ENCODE data around the gene SMIM14. TPM values are rescaled to one million over a fixed set of nuclear protein-coding genes. Genes with fewer than 3 reads are reported as not detected.

SMIM14 gene
- total and polyA plus RNA-seq, 9 of the 15 experiments (the other 6 are each of a cell fraction or from before 2014, with no cell fraction given): 0.98 to 3.7 (median 2.2) TPM

DNA sequence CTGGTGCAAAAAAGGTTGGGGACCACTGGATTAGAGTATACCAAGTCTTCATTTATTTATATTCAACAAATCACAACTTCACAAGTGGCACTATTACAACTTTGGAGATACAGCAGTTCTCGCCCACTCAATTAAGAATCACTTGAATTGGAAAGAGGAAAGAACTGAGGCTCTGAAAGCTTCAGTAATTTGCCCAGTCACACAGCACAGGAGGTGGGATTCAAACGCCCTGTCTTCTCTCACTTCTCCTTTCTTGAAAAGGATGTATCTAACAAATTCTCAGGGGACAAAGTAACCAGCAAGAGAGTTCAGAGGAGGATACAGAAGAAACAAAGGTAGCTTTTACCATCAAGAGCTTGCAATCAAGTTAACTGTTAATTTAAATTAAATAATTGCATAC lies 12.4 kb downstream of the SMIM14 start:
- no peak overlapping the region for H3K27ac ChIP-seq (ENCODE audit: extremely low read depth, low read depth, low read length)
- ChIA-PET POLR2A (interaction anchor here (0.9 to 1.0 kb wide), 2 partner anchors 12 kb away, joined by 3 read pairs; partner anchors contain the start of gene SMIM14), CTCF (ENCODE audit: low intra/inter-chr PET ratio) (no interaction called here)
- no peaks in the 10 kb centered on the region for H4K20me1 ChIP-seq (replicated peaks; ENCODE audit: control insufficient read depth, insufficient read depth, low read length)
- no peak overlapping the region for H2AFZ ChIP-seq (ENCODE audit: low read depth, low read length)
- no peaks in the 10 kb centered on the region for H3K27me3 ChIP-seq (ENCODE audit: control insufficient read depth in 2 of 2, insufficient read depth in 2 of 2, low read length in 2 of 2)
- intact Hi-C loops (cut with micrococcal nuclease): no loop called here
- no peaks in the 10 kb centered on the region for H3K9me1 ChIP-seq (ENCODE audit: control insufficient read depth, insufficient read depth, low read length)
- no peaks in the 10 kb centered on the region for H3K36me3 ChIP-seq (ENCODE audit: control insufficient read depth, insufficient read depth, low read length)
- DNase-seq (ENCODE audit: extremely low read depth in 1 of 4, low spot score in 3 of 4) (no peak), ATAC-seq (no peak), FAIRE-seq (no peak)
- H3K4me2 ChIP-seq (ENCODE audit: insufficient read depth, low read length): no peak overlapping the region
- in situ Hi-C loops (cut with MboI): no loop called here
- 0 out of 5 replicates have a peak, but pooled peaks cover 0 to 6% of the 10 kb centered on the region in 2 experiments for H3K4me1 ChIP-seq (replicated peaks in 1 of 2; ENCODE audit: control insufficient read depth in 2 of 2, insufficient read depth in 2 of 2, low read length in 2 of 2)
- no TSS peak for BruUV-seq (replicated peaks)
- WGBS (ENCODE audit: insufficient coverage, low coverage, missing lambda C conversion rate): 45% methylated on average over 2 of the region's 2 CpGs
- H3K9ac ChIP-seq (ENCODE audit: insufficient read depth in 1 of 2, low read depth in 2 of 2, low read length in 2 of 2): no peak overlapping the region
- H3K9me3 ChIP-seq (replicated peaks; ENCODE audit: control insufficient read depth, insufficient read depth, low read depth, low read length): no peaks in the 10 kb centered on the region
- TF ChIP-seq, protein P1, sequence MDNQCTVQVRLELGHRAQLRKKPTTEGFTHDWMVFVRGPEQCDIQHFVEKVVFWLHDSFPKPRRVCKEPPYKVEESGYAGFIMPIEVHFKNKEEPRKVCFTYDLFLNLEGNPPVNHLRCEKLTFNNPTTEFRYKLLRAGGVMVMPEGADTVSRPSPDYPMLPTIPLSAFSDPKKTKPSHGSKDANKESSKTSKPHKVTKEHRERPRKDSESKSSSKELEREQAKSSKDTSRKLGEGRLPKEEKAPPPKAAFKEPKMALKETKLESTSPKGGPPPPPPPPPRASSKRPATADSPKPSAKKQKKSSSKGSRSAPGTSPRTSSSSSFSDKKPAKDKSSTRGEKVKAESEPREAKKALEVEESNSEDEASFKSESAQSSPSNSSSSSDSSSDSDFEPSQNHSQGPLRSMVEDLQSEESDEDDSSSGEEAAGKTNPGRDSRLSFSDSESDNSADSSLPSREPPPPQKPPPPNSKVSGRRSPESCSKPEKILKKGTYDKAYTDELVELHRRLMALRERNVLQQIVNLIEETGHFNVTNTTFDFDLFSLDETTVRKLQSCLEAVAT (IDR thresholded peaks at IDR 0.05): no peak
- TF ChIP-seq NR1H2 (CRISPR knock-in tag; IDR thresholded peaks at IDR 0.05): no peak
- H3K4me3 ChIP-seq: no peak overlapping the region
- H3K79me2 ChIP-seq (ENCODE audit: control insufficient read depth, insufficient read depth, low read length): no peaks in the 10 kb centered on the region

DNA sequence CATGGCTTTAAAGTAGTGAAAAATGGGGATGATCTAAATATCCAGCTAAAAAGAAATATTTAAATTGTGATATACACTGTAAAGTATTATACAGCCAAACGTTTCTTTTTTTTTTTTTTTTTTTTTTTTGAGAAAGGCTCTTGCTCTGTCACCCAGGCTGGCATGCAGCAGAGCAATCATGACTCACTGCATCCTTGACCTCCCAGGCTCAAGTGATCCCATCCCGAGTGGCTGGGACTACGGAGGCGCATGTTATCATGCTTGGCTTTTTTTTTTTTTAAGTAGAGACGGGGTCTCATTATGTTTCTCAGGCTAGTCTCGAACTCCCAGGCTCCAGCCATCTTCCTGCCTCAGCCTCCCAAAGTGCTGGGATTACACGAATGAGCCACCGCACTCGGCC lies 17.1 kb downstream of the SMIM14 start:
- Histone ChIP-seq H3K4me2 (ENCODE audit: insufficient read depth, low read length) (no peak overlapping the region), H3K9me1 (ENCODE audit: control insufficient read depth, insufficient read depth, low read length) (no peaks in the 10 kb centered on the region), H3K27ac (ENCODE audit: extremely low read depth, low read depth, low read length) (no peak overlapping the region), H3K9me3 (replicated peaks; ENCODE audit: control insufficient read depth, insufficient read depth, low read depth, low read length) (no peaks in the 10 kb centered on the region), H3K4me3 (no peak overlapping the region), H3K36me3 (ENCODE audit: control insufficient read depth, insufficient read depth, low read length) (no peaks in the 10 kb centered on the region), H3K4me1 (replicated peaks in 1 of 2; ENCODE audit: control insufficient read depth in 2 of 2, insufficient read depth in 2 of 2, low read length in 2 of 2) (0 out of 5 replicates have a peak, but pooled peaks cover 0 to 6% of the 10 kb centered on the region in 2 experiments), H3K27me3 (ENCODE audit: control insufficient read depth in 2 of 2, insufficient read depth in 2 of 2, low read length in 2 of 2) (no peaks in the 10 kb centered on the region), H4K20me1 (replicated peaks; ENCODE audit: control insufficient read depth, insufficient read depth, low read length) (no peaks in the 10 kb centered on the region), H3K79me2 (ENCODE audit: control insufficient read depth, insufficient read depth, low read length) (no peaks in the 10 kb centered on the region), H3K9ac (ENCODE audit: insufficient read depth in 1 of 2, low read depth in 2 of 2, low read length in 2 of 2) (no peak overlapping the region), H2AFZ (ENCODE audit: low read depth, low read length) (no peak overlapping the region)
- BruUV-seq (replicated peaks): no TSS peak
- POLR2A ChIA-PET: interaction anchor here (0.6 kb wide), 1 partner anchor 445 kb away, joined by 3 read pairs; no protein-coding TSS in a partner anchor
- 38% methylated on average over 9 of the region's 9 CpGs for WGBS (ENCODE audit: insufficient coverage, low coverage, missing lambda C conversion rate)
- in situ Hi-C loops (cut with MboI) (loop anchor here (25.0 kb wide), 1 partner anchor 734 kb away; no protein-coding TSS in a partner anchor), intact Hi-C loops (cut with micrococcal nuclease) (no loop called here)
- FAIRE-seq (peak; percentile 70), DNase-seq (ENCODE audit: extremely low read depth in 1 of 4, low spot score in 3 of 4) (peak in 2 of 4 experiments; percentile 21 to 66), ATAC-seq (peak; percentile 75)
- CTCF ChIA-PET (ENCODE audit: low intra/inter-chr PET ratio): interaction anchor here (0.6 kb wide), 1 partner anchor 759 kb away, joined by 3 read pairs; no protein-coding TSS in a partner anchor
- TF ChIP-seq, protein P2, sequence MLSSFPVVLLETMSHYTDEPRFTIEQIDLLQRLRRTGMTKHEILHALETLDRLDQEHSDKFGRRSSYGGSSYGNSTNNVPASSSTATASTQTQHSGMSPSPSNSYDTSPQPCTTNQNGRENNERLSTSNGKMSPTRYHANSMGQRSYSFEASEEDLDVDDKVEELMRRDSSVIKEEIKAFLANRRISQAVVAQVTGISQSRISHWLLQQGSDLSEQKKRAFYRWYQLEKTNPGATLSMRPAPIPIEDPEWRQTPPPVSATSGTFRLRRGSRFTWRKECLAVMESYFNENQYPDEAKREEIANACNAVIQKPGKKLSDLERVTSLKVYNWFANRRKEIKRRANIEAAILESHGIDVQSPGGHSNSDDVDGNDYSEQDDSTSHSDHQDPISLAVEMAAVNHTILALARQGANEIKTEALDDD (IDR thresholded peaks at IDR 0.05): no peak
- TF ChIP-seq JUN (IDR thresholded peaks at IDR 0.05; ENCODE audit: borderline replicate concordance, low read depth, low read length) (0 out of 2 replicates have a peak, but pooled peaks have one; percentile 45), JUN (CRISPR knock-in tag; IDR thresholded peaks at IDR 0.05; ENCODE audit: borderline replicate concordance) (no peak), KAT7 (CRISPR knock-in tag; IDR thresholded peaks at IDR 0.05; ENCODE audit: borderline replicate concordance) (no peak), FOSL1 (tag; conservative IDR thresholded peaks at IDR 0.05) (peak; percentile 73), SMARCE1 (IDR thresholded peaks at IDR 0.05) (peak; percentile 49; the same call in 1 of the 2 replicates), ZNF197 (CRISPR knock-in tag; IDR thresholded peaks at IDR 0.05; ENCODE audit: low read depth) (no peak), ZNF384 (IDR thresholded peaks at IDR 0.05; ENCODE audit: low read depth, low read length) (peak; percentile 91), MYNN (IDR thresholded peaks at IDR 0.05) (no peak), MYNN (CRISPR knock-in tag; IDR thresholded peaks at IDR 0.05) (no peak), HDAC8 (tag; IDR thresholded peaks at IDR 0.05) (no peak), ZBTB8A (IDR thresholded peaks at IDR 0.05; ENCODE audit: partially characterized antibody) (no peak)

Measured in K562 (cell line).